ENCODE measurements around the gene MRRF. TPM values are rescaled to one million over a fixed set of nuclear protein-coding genes. Genes with fewer than 3 reads are reported as not detected.

MRRF gene
- total and polyA plus RNA-seq, 2 of the 4 experiments (the other 2 are of a cell fraction): 32.1 to 38.0 TPM

DNA sequence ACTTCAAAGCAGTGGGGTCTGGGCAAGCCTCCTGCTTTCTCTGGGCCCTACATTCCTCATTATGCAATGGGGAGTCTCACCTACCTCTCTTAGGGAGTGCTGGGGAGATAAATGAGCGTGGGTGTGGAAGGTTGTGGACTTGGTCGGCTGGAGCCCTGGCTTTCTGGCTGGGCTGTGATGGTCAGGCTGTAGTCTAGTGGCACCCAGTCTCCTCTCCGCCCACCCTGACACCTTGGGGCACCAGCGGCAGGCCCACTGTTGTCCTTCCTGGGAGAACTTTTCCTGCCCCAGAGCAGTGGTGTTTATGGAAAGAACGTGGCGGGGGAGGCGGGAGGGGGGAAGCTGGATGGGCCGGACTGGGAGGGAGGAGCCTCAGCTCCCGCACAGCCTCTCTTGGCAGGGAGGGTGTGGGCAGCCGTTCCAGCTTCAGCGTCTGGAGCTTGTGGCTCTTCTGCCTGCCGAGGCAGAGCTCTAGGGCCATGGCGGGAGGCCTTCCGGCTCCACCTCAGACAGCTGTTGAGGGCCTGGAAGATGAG lies 110.3 kb downstream of the MRRF start:
- POLR2A ChIA-PET (ENCODE audit: unreplicated experiment): no interaction called here
- dilution Hi-C loops (cut with HindIII; ENCODE audit: low sequenced_read_pairs, unreplicated experiment) (no loop called here), in situ Hi-C loops (cut with MboI; ENCODE audit: low sequenced_read_pairs) (loop anchor here (10.0 kb wide), 1 partner anchor 440 kb away; no protein-coding TSS in a partner anchor), intact Hi-C loops (cut with micrococcal nuclease) (no loop called here)
- peak overlapping the region; percentile 1 for H3K4me3 ChIP-seq (ENCODE audit: insufficient read depth, low read depth, low read length)
- ATAC-seq (ENCODE audit: low read depth) (peak; percentile 82), DNase-seq (peak; percentile 77)
- peak overlapping the region; percentile 82 for H2BK20ac ChIP-seq (ENCODE audit: low read depth, low read length)
- peak overlapping the region; percentile 96 for H2BK120ac ChIP-seq (ENCODE audit: low read depth, low read length)
- H2AFZ ChIP-seq (replicated peaks; ENCODE audit: low read length, poor library complexity): peak overlapping the region; percentile 88
- BruUV-seq (replicated peaks): no TSS peak
- peak overlapping the region; percentile 88 for H3K4ac ChIP-seq (ENCODE audit: low read depth, low read length)
- peaks cover 27% of the 10 kb centered on the region for H3K36me3 ChIP-seq (ENCODE audit: control insufficient read depth, insufficient read depth, low read length)
- H3K27me3 ChIP-seq (ENCODE audit: control insufficient read depth, insufficient read depth, low read length): no peaks in the 10 kb centered on the region
- CTCF ChIA-PET: interaction anchor here (0.8 kb wide), 1 partner anchor 24 kb away, joined by 3 read pairs; no protein-coding TSS in a partner anchor
- peak overlapping the region; percentile 96 for H3K23ac ChIP-seq (ENCODE audit: low read depth, low read length)
- peak overlapping the region; percentile 62 for H3K18ac ChIP-seq (ENCODE audit: low read depth, low read length)
- H3K4me1 ChIP-seq (ENCODE audit: control insufficient read depth, insufficient read depth, low read length): peaks cover 51% of the 10 kb centered on the region
- H2BK5ac ChIP-seq (ENCODE audit: low read depth, low read length, poor library complexity, severe bottlenecking): peak overlapping the region; percentile 76
- peak overlapping the region; percentile 58 for H3K56ac ChIP-seq (ENCODE audit: extremely low read depth, insufficient read depth, low read length)
- H3K4me2 ChIP-seq (ENCODE audit: low read depth, low read length): peak overlapping the region; percentile 62
- TF ChIP-seq BHLHE40 (IDR thresholded peaks at IDR 0.05; ENCODE audit: low read depth, low read length) (no peak), MAZ (IDR thresholded peaks at IDR 0.05; ENCODE audit: borderline replicate concordance, low read depth, low read length) (peak; percentile 62; the same call in 1 of the 2 replicates)
- H3K9me3 ChIP-seq (ENCODE audit: control insufficient read depth, insufficient read depth, low read length): peaks cover 3% of the 10 kb centered on the region; the same call in 1 of the 2 replicates
- H2AK5ac ChIP-seq (ENCODE audit: low read depth, low read length): peak overlapping the region; percentile 94
- H2AK9ac ChIP-seq (replicated peaks; ENCODE audit: low read depth, low read length, poor library complexity): peak overlapping the region; percentile 78
- no CpG with 5 or more reads among the region's 14 CpGs for WGBS, 2 experiments (ENCODE audit: extremely low coverage in 2 of 2, insufficient read length in 1 of 2)
- H4K5ac ChIP-seq (ENCODE audit: low read depth, low read length): peak overlapping the region; percentile 96
- H3K9me1 ChIP-seq (ENCODE audit: insufficient read depth, low read length): peaks cover 45% of the 10 kb centered on the region
- H4K91ac ChIP-seq (ENCODE audit: insufficient read depth, low read depth, low read length): peak overlapping the region; percentile 79
- peak overlapping the region; percentile 97 for H3K14ac ChIP-seq (replicated peaks; ENCODE audit: low read depth, low read length)
- H4K8ac ChIP-seq (ENCODE audit: low read depth in 2 of 2, low read length in 2 of 2): peak overlapping the region; percentile 26 to 93
- H3K9ac ChIP-seq (ENCODE audit: low read depth, low read length): peak overlapping the region; percentile 56
- no peaks in the 10 kb centered on the region for H4K20me1 ChIP-seq (ENCODE audit: insufficient read depth, low read length)
- peak overlapping the region; percentile 81 for H2BK15ac ChIP-seq (ENCODE audit: low read depth, low read length)
- H3K27ac ChIP-seq (ENCODE audit: insufficient read depth, low read length): peak overlapping the region; percentile 76
- H3K79me1 ChIP-seq (ENCODE audit: low read depth in 1 of 2, low read length in 2 of 2): peaks cover 39 to 84% of the 10 kb centered on the region in 2 experiments; a peak in 3 of 4 replicates

Measured in IMR-90 (cell line).